Effector CD8-positive, alpha-beta T cell (primary cell): ENCODE measurements around the gene TPST2.

Source experiments
- DNase-seq: peaks from one replicate; lab custom pipeline; 2025; lab: John Stamatoyannopoulos, UW

TPST2 gene

DNA sequence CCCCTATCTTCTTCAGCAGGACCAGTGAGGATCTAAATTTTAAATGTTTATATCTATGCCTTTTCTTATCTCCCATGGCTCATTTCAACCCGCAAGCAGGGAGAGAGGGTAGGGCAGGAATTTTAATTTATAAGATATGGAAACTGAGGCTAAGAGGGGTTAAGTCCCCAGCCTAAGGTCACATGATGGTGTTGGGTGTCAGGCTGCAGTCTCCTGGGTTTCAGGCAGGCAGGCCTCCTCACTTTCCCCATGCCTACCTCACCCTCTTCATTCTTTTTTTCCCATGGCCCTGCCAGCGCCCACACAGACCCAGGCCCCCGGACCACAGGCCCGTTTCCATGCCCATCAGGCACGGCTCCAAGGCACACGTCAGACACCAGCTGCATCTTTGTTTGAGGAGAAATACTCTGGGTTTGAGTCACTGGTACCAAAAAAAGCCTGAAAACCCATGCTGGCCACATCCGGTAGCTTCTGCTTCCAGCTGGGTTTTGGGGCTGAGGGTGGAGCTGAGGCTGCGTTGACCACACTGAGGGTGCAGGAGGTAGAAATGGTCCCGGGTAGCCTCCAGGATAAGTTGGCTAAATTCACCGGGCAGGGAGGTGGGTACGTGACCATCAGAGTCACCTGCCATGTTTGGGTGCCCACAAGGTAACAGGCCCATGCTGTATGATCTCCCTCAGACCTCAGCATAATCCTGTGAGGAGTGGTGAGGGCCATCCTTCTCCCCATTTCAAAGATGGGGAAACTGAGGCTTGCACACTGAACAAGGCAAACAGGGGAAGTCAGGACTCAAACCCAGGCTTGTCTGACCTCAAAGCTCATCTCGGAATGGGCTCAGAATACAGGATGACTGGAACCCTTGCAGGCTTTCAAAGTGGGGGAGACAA lies 20.4 kb upstream of the TPST2 start:
- no peak for DNase-seq

DNA sequence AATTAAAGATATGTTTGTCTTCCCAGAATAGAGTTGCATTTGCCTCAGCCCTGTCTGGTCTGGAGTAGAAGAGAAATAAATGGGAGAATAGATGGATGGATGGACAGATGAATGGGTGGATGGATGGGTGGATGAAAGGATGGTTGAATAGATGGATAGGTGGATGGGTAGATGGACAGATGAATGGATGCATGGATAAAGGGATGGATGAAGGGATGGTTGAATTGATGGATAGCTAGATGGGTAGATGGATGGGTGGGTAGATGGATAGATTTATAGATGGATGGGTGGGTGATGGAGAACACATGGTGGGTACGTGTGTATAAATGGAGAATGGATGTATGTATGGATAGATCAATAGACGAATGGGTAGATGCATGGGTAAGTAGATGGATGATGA lies 19.4 kb upstream of the TPST2 start:
- no peak for DNase-seq

DNA sequence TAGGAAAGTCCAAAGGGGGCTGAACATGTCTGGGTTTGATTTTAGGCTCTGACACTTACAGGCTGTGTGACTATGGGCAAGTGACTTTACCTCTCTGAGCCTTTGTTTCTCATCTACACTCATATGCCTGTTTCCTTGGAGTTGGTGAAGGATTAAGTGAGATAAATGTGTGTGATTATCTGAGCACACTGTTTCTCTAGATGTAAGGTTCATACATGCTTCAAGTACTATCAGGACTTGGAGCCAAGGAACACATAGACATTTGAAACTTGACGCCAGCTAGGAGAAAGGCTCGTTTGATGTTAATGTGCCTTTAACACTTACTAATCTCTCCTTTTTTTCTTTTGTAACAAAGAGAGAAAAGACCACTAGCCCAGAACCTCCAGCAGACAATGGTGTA lies 18.2 kb upstream of the TPST2 start:
- DNase-seq, result no peak

DNA sequence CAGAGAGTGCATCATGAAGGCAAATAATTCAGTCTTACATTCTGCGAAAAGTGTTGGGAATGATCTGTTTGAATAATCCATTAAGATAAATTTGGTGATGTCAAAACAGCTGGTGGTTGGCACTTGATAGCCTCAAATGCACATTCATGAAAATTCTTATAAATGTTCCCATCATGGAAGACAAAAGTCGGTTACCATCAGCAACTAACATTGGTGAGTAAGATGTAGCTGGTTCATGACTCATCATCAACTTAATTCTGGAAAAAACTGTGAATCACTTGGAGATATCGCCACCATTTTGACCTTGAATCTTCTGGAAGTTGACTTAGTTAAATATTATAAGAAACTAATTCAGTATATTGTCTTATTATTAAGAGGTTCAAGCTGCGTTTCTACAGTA lies 16.7 kb upstream of the TPST2 start:
- no peak for DNase-seq

DNA sequence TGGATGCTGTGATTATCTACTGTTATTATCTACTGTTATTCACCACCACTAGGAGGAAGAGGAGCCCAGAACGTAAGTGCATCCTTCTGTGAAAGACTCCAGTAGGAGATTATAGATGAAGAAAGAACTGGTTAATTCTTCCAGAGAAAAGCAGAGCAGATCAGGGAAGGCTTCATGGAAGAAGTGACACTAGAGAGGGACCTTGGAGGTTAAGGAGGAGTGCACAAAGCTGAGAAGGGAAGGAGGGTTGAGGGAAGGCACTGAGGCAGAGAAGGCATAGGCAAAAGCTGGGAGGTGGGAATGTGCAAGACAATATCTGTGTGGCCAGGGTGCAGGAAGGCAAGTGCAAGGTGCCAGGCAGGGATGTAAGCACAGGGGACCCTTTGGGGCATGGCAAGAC lies 14.4 kb upstream of the TPST2 start:
- DNase-seq, result no peak

DNA sequence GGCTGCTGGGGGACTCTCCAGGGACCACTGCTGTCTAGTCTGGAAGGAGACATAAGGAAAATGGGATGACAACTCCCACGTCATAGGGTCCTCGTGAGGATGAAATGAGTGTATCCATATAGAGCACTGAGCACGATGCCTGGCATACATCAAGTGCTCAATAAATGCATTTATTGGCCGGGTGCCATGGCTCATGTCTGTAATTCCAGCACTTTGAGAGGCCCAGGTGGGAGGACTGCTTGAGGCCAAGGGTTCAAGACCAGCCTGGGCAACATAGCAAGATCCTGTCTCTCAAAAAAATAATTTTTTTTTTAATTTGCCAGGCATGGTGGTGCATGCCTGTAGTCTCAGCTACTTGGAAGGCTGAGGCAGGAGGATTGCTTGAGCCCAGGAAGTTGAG lies 12.2 kb upstream of the TPST2 start:
- DNase-seq, result no peak

DNA sequence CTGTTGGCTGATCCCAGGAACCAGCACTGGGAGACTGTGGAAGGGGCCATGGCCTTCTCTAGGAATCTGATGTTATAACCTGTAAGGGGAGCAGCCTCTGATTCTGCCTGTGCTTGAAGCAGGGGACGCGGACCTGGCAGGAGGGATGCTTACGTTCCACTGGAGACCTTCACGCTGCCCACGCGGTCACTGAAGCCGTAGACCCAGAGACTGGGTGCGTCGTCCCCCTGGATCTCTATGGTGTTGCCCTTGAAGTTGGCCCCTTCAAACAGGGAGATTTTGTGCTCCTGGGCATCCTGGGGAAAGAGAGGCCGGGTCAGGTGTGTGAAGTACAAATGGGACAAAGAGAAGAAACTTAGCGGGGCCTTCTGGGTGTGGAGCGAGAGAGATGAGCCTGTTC lies 11.8 kb upstream of the TPST2 start:
- no peak for DNase-seq

DNA sequence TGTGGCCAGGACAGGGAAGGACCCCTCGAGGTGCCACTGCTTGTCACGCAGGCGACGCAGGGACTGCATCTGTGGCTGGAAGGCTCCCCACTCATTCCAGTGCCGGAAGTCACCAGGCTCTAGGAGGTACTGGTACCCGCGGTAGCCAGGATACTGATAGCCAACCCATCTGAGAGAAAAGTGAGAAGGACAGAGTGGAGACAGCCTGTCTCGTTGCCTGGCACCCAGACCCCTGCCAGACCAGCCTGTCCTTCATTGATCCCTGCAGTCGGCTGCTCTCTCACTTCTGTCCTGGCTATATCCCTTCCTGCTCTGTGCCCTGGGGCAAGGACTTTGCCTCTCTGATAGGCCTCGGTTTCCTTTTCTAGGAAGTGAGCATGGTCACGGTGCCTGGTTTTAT lies 9.6 kb upstream of the TPST2 start:
- no peak for DNase-seq

DNA sequence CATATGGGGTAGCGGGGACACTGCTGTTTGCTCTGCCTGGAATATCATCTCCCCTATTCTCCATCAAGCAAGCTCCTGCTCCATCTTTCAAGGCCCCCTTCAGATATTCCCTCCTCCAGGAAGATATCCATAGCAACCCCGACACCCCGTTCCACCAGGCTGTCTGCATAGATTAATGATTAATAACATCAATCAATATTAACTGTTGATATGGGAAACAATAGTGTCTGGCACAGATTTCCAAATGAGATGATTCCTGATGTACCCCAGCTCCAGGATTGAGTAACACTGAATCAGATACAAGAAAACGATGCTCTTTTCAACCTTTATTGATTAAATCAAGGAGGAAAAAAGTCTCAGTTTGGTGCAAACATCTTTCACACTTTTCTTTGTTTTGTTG lies 7.5 kb upstream of the TPST2 start:
- DNase-seq, result no peak

DNA sequence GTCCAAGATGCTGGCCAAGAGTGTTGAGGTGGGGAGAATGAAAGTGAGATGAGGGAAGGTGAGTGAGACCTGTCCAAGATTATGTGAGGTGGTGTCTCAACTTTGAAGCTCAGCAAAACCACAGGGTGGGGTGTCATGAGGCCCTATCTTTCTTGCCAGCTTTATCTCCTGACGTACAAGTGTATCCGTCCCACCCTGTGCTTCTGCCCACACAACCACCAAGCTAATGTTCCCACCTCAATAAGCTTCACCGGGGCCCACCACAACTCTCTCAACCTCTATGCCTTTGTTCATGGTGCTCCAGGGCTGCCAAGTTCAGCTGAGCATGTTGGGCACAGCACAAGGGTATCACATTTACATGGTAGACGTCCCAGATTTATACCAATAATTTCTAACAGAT lies 7.1 kb upstream of the TPST2 start:
- DNase-seq, result peak; percentile 13

DNA sequence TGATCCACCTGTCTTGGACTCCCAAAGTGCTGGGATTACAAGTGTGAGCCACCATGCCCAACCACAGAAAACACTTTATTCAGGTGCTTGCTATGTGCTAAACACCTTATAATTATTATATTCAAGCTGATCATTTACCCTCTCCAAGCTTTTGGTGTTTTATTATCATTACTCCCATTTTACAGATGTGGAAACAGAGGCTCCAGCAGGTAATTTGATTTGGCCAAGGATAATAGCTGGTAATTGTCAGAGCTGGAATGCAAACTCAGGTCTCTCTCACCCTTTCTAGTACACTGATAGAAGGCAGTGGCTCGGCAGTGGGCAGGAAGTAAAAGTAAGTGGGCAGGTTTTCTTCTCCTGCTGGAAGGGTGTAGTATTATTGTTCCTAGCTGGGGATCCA lies 3.8 kb upstream of the TPST2 start:
- DNase-seq, result no peak

DNA sequence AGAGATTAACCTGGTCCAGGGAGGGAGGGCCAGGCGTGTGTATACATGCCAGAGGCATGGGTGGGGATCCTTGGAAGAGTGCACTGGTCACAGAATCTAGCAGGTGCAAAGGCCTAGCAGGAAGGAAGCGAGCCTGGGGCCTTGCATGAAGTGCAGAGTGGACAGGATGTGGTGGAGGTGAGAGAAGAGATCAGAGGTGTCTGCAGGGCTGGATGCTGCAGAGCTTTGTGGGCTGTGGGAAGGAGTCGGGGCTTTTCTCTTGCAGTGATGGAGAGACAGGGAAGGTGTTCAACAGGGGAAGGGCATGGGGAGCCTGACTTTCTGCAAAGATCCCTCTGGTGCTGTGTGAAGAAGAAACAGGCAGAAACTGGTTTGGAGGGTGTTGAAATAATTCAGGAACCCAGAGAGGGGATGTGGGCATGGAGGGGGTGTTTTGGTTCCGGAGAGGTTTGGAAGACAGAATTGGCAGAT lies 2.5 kb upstream of the TPST2 start:
- DNase-seq, result no peak

DNA sequence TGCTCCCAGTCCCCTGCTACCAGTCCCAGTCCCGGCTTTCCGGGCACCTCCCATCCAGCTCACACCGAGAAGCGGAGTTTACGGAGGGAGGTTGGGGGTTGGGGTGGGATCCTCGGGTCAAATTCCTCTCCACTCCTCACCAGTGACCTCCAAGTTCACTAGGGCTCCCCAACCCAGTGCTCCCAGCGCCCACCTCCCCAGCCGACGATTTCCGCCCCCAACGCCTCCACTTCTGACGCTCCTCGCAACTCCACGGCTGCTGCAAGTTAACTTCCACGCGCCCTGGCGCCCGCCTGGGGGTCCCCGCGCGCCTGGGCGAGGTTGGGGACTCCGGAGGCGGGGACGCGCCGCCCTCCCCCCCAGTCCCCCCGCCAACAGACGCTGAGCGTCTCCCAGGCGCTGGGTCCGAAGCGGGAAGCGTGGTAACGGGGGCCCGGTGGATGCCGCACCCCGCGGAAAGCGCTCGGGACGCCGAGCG lies 526 bp downstream of the TPST2 start:
- DNase-seq, result peak; percentile 20

DNA sequence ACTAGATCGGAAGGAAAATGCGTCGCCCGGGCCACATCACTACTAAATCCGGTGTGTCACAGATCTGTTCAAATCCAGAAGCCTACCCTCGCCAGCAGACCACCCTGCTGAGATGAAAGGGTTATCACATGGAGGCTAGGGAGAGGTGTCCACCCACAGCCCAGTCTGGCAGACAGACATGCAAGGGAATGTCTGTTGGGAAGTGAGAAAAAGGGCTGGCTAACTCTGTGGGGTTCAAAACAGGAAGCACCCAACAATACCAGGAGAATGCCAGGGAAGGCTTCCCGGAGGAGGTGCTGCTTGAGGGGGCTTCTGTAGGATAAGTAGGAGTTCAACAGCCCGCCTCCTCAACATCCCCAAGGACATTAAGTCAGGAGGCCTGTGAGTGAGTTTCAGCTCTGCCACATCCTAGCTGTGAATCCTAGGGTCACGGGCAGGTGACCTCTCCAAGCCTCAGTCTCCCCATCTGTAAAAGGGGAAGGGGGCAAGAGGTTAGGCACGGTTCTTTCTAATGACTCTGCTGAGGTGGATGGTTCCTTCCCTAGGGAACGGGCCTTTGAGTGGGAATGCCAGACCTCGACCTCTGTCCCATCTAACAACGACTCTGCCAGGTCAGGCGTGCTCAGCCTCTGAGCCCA lies 1.1 kb downstream of the TPST2 start:
- no peak for DNase-seq

DNA sequence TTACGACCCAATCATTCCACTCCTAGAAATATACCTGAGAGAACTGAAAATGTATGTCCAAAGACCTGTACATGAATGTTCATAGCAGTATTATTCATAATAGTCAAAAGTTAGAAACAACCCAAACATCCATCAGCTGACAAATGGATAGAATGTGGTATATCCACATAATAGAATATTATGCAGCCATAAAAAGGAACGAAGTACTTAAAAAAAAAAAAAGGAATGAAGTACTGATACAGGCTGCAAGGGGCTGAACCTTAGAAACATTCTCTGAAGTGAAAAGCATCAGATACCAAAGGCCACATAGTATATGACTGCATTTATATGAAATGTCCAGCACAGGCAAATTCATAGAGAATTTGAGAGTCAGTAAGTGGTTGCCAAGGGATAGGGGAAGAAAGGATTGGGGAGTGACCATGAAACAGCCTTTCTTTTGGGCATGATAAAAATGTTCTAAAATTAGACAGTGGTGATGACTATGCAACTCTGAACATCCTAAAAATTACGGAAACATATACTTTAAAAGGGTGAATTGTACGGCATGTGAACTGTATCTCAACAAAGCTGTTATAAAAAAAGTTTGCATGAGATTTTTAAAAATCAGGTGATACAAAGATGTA lies 1.8 kb downstream of the TPST2 start:
- no peak for DNase-seq

DNA sequence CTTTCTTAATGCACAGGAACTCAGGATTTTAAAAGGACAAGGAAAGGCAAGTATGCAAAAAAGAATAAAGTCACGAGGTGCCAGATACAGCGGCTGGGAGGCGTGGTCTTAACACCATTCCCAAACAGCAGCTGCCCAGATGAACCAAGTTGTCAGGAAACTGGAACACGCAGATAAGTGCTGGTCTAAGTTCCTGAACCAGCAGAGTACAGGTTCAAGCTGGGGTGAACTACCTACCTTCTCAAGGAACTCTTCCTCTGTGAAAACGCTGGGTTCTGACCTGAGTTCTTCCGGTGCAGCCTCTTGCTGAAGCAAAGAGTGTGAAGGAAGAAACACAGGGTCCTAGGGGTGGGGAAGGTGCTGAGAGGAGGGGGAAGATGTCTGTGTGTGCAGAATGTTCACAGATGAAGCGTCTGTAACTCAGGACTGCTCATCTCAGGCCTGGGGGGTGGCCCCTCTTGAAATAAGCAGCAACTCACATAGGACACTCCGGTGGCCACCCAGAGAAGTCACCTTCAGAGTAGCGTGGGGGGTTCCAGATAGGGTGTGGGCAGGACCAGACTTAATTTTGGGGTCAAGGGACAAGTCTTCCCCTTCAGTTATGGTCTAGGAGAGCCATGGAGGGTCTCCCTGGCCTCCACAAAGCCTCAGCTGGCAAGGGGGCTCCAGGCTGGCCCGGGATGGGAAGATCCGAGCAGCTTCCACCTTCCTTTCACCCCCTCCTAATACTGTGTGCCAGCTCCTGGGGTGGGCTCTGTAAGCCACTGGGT lies 3.2 kb downstream of the TPST2 start:
- no peak for DNase-seq

DNA sequence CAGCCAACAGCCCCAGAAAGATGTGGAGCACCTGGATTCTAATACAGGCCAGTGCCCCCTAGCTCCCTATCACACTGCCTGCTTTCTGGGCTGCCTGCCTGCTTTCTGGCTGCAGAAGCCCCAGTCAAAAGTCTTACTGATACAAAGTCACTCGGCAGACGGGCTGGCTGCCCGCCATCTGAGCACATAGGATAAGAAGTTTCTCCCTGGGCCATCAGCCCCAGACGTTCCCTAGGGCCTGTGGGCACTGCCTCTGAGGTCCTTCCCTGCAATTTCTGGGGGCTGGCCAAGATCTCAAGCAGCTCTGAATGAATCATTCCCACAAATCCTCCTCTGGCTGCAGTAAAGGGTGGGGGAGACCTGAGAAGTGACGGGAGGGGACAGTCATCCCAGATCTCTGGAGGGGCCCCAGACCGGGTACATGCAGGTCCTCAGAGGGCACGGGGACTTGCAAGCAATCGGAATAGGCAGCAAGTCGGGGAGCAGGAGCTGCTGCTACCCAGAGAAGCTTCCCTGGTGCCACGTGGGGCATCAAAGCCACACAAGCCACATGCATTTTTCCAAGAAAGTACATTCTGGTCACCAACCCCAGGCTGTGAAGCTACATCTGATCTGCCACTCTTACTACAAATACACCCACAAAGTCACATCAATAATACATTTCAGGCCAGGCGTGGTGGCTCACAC lies 4.7 kb downstream of the TPST2 start:
- DNase-seq, result no peak

DNA sequence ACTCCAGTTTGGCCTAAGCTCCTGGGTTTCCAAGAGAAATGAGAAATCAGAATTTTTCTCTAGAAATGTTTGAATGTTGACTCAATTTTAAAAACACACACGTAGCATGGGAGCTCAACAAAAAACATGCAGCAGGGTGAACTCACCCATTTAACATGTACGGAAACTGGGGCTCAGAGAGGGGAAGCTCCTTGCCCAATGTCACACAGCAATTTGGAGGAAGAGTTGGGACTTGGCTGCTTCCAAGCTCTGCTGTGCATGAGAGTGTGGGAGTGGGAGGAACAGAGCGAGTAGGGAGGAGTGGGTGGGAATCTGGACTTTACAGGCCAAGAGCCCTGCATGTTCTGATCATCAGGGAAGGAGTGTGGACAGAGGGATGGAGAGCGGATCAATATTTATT lies 5.9 kb downstream of the TPST2 start:
- DNase-seq, result no peak

DNA sequence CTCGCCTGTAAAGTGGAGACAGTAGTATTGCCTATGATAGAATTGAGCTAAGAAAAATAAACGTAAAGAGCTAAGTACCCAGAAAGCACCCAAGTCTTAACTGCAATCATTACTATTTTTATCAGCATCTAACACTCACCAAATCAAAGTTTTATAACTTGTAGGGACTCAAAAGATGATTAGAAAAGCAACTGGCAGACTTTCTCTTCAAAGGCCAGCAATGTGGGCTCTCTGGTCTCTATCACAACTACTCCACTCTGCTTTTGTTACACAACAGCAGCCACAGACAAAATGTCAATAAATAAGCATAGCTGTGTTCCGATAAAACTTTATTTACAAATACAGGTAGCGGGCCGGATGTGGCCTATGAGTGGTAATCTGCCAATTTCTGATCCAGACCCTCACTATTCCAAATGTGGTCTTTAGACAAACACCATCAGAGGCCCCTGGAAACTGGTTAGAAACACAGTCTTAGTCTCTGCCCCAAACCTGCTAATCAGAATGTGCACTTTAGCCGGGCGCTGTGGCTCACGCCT lies 8.2 kb downstream of the TPST2 start:
- DNase-seq, result no peak

DNA sequence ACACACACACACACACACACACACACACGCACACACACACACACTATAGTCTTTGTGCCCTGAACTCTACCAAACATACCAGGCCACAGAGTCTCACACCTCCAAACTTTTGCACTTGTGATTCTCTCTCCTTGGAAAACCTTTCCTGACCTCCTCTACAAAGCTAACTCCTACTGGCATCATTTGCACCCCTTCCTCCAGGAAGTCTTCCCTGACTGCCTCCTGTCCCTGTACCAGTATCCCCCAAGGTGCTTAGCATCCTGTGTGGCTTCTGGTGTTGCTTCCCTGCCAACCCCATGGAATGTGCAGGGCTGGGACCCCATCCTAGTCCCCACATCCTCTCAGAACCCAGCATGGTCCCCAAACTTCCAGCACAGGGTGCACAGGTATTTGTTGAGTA lies 8.9 kb downstream of the TPST2 start:
- no peak for DNase-seq

DNA sequence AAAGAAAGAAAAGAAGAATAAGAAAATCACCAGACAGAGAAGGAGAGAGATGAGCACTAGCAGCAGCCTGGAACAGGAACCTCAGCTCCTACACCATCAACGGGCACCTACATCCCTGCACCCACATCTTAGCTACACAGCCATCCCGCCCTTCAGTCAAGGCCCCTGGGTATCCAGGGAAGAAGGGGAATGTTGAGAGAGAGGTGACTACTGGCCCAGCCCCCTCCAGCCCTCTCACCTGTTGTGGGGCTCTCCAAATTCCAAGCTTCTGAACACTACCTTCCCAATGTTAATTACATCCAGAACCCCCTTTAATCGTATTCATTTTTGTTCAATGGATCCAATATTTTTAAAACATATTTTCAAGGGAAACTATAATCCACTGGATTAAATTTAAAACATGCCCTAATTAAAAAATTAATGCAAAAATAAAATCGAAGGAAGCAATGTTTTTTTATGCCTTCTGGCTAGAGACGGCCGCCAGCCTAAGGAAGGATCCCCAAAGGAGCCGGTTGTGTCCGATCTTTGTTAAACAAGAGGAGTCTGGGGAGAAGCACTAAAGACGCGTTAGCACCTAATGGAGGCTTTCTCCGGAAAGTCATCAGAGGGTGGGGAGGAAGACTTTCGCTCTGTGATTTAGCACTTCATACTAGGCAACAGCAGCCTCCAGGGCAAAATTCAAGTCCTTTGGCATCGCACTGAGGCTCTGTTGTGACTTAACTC lies 9.5 kb downstream of the TPST2 start:
- DNase-seq, result no peak
